Measurements from ENCODE around the gene IRF9.

IRF9 gene, protein sequence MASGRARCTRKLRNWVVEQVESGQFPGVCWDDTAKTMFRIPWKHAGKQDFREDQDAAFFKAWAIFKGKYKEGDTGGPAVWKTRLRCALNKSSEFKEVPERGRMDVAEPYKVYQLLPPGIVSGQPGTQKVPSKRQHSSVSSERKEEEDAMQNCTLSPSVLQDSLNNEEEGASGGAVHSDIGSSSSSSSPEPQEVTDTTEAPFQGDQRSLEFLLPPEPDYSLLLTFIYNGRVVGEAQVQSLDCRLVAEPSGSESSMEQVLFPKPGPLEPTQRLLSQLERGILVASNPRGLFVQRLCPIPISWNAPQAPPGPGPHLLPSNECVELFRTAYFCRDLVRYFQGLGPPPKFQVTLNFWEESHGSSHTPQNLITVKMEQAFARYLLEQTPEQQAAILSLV

DNA sequence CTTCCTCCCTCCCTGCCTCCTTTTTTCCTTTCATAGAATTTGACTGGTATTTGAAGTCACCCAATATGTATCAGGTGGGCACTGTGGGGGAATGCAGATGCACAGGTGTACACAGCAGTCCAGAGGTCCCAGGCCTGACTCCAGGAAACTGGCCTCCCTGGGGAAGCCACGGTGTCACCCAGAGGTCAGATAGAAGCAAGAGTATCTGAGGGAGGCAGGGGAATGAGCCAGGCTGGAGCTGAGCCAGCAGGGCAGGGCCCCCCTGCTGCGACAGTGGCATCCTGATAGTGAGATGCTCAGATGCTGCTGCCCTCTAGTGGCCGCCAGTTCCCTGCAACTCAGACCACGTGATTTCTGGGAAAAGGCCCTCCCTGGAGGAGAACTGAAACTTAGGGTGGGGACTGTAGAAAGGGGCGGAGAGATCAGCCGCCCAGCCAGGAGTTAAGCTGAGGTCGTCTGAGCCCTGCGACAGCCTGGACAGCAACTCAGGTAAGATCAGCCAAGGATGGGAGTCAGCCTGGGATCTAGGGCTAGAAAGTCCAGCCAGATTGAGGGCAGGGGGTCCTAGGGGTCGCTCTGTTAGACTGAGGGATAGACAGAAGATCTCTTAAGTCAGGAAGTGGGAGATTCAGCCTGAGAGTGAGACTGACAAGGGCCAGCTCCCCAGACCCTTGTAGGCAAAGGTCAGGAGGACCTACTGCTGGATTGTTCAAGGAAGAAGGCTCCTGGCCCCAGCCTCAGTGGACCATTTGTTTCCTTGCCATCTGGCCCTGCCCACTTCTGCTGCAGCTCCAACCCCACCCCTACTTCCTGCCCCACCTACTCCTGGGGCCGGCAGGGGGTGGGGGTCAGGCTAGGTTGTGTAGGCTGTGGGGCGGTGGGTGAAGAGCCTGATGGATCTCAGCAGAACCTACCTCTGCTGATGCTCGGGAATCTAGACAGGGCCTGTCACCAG lies at the start of gene IRF9:
Gene IRF9, plus strand, starts transcription at position 416 of the 955 bp plus-strand sequence. CDS start 880 bp downstream, outside the sequence.
- DNase-seq (ENCODE audit: low read depth in 3 of 3), result peak; percentile 97 to 99 (median 98)

DNA sequence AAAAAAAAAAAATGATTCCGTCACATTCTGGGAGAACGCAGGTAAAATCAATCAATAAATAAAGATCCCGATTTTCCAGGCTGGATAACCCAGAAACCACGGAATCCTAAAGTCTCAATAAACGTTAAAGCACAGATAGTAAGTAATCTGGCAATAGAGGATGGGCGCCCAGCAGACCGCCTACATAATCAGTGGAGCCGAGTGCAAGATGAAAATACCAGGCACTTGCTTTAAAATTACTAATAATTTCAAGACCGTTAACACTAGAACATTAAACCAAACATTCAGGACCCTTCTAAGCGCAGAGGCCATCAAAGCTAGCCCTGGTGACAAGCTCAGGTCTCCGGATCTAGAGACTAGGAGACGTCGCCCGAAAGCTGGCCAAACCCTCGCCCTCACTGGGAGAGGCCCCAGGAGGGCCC lies 47.7 kb upstream of the IRF9 start:
- no peak for DNase-seq (ENCODE audit: low read depth in 3 of 3)

DNA sequence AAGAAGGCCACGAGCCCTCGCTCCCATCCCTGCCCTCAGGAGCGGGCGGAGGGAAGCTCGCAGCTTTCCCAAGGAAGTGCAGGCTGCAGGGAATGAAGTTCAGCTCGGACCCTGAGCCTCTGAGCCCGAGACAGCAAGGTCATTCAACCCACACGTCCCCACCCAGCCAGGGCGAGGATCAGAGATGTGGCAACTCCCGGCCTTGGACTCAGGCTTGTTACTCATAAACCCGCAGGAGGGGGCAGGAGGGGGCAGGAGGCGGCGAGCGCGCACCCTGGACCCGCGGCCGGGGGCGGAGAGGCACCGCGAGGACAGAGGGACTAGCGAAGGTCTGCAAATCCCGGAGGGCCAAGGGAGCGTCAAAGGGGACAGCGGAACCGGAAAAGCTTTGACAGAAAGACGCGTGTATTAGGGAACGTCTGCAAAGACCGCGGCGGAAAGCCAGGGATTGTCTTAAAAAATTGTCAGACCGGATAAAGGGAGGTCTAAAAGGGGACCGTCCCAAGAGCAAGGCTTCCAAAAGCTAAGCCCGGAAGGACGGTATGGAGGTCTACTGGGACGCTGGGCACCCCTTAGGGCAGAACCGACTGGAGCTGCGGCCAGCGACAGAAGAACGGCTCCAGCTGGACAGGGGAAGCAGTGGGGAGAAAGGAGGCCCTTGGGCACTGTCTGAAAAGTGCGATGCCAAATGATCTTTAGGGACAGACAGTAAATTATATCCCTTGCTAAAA lies 47.1 kb upstream of the IRF9 start:
- DNase-seq (ENCODE audit: low read depth in 3 of 3), result peak in 2 of 3 experiments; percentile 64 to 78

DNA sequence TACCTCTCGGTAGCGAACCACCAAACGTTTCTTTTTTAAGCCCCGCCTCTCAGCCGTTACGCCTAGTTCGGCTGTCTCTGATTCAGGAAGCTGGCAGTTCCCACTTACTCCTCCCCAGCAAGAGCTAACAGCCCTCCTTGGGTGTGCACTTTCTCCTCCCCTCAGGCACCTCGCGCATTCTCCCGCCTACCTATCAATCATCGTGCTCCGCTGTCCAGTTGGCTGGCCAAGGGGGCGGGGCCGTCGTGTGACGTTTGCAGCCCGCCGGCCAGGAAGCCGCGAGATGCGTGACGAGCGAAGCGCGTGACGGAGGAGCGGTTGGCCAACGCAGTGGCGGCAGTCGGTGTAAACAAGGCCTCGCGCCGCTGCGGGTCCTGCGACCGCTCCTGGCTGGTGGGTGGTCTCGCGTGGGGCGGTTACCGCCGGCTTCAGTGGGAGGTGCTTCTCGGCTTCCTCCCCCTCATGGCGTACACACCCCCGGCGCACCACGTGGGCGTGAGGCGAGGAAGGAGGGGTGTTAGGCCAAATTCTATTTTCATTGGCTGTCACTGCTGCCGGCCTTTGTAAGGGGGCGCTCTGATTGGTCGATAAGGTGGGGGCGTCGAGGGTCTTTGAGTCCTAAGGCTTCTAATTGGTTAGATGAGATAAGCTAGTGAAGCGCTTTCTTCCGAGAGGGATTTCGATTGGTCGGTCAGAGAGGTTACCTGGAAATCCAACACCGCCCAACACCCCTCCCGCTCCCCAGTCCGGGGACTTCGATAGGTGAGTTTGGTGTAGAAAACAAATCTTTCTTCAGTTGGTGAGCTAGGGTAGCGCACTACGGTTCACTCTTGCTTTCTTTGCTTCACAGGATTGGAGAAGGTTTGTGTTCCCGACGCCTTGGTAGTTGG lies 46.3 kb upstream of the IRF9 start, which contains the start of the genes DCAF11 and NRL:
Gene DCAF11, plus strand, starts transcription at position 246 of the 890 bp plus-strand sequence. CDS start 818 bp downstream, outside the sequence.
Gene NRL, minus strand, starts transcription at position 418 of the 890 bp plus-strand sequence. CDS start 32,101 bp downstream, outside the sequence.
- DNase-seq (ENCODE audit: low read depth in 3 of 3), result peak; percentile 94 to 97 (median 97)

DNA sequence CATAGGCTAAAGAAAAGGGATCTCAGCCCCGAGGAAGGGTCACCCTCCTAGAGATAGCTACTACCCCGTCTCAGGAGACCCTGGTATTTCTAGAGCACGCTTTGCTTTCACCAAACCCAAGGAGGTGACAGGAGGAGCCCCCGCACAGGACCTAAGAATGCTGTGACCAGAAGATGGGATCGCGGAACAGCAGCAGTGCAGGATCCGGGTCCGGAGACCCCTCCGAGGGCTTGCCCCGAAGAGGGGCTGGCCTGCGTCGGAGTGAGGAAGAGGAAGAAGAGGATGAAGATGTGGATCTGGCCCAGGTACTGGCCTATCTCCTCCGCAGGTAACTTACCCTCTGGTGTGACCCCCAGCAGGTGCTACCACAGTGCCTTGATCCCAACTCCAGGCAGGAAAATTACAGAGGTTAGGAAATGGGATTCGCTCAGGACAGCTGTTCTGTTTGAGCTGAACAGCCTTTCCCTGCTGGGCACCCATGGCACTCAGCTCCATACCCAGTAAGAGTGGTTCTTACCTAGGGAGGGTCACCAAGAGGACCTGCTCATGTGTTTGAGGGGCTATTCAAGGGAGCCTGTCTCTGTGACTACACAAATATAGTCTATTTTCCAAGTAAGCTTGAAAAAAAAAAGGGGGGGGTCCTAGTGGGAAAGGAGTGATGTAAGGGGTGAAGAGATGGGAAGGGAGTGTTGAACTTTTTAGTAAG lies 45.5 kb upstream of the IRF9 start:
- DNase-seq (ENCODE audit: low read depth in 3 of 3), result no peak

DNA sequence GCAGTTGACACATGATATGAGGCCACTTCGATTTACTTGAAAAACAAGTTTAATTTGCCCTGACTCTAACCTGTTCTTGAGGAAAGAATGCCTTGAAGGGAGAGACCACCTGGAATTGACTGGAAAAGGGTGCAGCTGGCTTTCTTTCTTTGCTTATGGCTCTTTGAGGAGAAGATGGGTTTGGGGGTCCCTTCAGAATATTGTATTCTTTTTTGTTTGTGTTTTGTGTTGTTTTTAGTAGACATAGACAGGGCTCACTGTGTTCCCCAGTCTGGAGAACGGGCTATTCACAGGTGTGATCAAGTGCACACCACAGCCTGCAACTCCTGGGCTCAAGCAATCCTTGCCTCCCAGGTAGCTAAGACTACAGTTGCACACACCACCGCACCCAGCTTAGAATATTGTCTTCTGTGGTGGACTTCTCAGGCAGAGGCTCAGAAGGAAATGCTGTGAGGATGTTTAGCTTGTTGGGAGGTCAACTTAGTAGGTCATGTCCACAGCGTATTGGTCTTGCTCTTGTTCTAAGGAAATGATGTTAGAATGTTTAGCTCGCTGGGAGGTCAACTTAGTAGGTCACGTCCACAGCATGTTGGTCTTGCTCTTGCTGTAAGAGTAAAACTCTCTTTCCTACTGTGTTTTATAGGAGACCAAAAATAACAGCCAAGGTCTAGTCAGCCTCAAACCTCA lies 44.8 kb upstream of the IRF9 start:
- DNase-seq (ENCODE audit: low read depth in 3 of 3), result no peak

DNA sequence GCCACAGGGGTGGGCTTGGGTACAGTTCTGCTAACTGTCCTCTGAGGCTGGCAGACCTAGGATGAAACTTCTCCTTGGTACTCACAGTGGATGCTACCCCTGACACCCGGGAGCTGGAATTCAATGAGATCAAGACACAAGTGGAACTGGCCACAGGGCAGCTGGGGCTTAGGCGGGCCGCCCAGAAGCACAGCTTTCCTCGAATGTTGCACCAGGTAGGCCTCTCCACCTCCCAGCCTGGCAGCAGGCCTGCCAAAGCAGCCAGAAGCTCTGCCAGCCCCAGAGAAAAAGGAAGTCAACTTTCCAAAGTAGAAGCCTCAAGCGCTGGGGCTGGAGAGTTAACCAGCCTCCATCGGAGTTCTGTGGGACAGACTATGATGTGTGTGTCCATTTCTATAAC lies 43.9 kb upstream of the IRF9 start:
- DNase-seq (ENCODE audit: low read depth in 3 of 3), result no peak

DNA sequence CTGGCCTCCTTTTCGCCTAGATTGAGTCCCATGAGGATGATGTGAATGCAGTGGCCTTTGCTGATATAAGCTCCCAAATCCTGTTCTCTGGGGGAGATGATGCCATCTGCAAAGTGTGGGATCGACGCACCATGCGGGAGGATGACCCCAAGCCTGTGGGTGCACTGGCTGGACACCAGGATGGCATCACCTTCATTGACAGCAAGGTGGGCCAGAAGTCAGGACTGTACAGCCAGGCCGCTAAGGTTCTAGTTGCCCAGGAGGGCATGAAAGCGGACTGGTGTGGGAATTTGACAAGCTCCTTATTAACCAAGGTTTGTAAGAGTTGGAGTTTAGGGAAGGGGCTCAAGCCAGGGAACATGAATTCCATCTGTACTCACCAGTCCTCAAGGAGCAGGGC lies 41.4 kb upstream of the IRF9 start:
- DNase-seq (ENCODE audit: low read depth in 3 of 3), result no peak

DNA sequence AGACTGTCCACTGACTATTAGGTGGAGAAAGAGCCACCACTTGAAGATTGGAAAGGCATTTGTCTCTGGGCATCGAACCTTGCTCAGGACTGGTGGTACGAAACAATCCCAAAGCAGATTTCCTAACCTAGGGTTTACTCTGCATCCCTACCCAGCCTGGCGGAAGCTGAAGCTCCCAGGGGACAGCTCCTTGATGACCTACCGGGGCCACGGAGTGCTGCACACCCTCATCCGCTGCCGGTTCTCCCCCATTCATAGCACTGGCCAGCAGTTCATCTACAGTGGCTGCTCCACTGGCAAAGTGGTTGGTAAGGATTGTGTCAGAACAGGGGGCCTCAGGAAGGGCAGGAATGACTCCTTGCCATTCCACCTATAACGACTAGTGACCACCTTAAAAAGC lies 39.9 kb upstream of the IRF9 start:
- DNase-seq (ENCODE audit: low read depth in 3 of 3), result no peak

DNA sequence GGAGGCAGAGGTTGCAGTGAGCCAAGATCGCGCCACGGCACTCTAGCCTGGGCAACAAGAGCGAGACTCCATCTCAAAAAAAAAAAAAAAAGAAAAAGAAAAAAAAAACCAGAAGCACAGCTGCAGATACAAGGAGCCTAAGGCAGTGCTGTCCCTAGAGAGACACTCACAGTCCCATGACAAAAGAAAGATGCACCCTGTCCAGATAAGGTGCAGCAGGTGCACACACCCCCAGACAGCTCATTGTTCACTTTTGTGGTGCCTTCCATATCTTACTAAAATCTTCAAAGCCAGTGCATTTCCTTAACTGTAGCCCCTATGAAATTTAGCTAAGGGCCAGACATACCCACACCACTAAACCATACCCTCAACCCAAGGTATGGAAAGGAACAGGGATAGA lies 38.6 kb upstream of the IRF9 start:
- DNase-seq (ENCODE audit: low read depth in 3 of 3), result no peak

DNA sequence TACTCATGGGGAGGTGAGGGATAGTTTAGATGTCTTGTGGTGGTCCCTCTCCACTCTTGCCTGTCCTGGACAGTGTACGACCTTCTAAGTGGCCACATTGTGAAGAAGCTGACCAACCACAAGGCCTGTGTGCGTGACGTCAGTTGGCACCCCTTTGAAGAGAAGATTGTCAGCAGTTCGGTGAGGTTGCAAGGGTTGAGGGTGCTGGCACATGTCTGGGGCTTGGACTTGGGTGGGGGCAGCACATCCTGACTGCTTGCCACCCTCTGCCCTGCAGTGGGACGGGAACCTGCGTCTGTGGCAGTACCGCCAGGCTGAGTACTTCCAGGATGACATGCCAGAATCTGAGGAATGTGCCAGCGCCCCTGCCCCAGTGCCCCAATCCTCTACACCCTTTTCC lies 38.2 kb upstream of the IRF9 start:
- DNase-seq (ENCODE audit: low read depth in 3 of 3), result no peak

DNA sequence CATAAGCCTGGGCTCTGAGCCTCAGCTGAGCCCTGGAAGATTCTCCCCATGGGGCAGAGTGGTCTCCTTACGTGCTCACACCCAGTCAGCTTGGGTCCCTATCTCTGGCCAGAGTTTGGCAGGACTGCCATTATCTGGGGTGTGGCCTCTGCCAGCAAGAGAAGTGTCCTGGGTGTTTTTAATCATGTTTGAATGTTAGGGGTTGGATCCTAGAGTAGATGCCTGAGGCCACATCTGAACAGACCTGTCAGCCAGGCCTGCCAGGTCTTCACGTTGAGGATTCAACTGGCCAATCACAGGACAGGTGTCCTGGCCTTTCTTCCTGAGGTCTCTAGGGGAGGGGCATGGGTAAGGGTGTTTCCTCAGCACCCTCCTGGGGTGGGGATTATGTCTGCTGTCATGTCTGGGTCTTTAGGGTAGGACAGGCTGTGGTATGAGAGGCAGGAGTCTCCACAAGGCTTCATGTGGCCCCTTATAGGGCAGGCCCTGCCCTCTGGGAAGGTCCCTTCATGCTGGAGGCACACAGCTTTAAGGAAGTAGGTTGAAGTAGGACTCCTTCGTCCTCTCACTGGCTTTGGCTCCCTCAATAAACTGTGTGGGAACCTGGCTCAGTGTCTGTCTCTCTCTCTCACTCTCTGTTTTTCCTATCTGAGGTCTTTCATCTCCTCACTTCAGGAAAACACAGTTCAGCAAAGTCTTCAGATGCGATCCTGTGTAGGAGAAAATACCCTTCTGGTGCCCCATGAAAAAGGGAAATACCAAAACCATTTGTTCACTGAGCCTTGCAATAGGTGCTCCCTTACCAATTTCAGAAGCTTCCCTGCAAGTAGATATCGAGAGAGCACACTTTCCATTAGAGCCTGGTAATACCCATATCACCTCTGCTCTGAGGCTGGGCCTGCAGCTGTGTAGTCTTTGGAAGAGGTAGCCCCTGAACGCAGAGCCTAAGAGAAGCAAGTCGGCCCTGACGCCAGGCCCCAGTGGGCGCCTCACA lies 37.3 kb upstream of the IRF9 start:
- DNase-seq (ENCODE audit: low read depth in 3 of 3), result no peak

DNA sequence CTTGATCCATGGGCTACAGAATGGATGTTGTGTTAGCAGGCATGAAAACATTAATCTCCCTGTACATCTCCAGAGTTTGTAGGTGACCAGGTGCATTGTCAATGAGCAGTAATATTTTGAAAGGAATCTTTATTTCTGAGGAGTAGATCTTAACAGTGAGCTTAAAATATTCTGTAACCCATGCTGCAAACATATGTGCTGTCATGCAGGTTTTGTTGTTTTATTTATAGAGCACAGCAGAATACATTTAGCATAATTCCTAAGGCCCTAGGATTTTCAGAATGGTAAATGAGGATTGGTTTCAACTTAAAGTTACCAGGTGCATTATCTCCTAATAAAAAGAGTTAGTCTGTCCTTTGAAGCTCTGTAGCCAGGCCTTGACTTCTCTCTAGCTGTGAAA lies 34.1 kb upstream of the IRF9 start:
- no peak for DNase-seq (ENCODE audit: low read depth in 3 of 3)

DNA sequence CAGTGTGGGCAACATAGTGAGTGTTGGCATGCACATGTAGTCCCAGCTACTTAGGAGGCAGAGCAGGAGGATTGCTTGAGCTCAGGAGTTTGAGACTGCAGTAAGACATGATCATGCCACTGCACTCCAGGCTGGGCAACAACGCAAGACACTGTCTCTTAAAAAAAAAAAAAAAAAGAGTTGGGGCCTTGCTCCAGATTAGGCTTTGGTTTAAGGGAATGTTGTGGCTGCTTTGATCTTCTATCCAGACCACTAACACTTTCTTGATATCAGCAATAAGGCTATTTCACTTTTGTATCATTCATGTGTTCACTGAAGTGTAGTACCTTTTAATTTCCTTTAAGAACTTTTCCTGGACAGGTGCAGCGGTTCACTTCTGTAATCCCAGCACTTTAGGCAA lies 33.4 kb upstream of the IRF9 start:
- no peak for DNase-seq (ENCODE audit: low read depth in 3 of 3)

DNA sequence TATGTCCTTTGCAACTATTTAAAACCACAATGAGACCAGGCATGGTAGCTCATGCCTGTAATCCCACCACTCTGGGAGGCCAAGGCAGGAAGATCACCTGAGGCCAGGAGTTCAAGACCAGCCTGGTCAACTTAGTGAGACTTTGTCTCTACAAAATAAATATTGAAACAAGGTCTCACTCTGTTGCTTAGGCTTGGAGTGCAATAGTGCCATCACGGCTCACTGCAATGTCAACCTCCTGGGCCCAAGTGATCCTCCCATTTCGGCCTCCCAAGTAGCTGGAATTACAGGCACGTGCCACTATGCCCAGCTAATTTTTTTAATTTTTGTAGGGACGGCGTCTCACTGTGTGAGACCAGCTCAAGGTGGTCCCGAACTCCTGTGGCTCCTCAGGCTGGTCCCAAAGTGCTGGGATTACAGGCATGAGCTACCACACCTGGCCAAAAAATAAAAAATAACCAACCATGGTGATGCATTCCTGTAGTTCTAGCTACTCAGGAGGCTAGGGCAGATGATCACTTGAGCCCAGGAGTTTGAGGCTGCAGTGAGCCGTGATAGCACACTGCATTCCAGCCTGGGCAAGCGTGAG lies 31.6 kb upstream of the IRF9 start:
- DNase-seq (ENCODE audit: low read depth in 3 of 3), result no peak

DNA sequence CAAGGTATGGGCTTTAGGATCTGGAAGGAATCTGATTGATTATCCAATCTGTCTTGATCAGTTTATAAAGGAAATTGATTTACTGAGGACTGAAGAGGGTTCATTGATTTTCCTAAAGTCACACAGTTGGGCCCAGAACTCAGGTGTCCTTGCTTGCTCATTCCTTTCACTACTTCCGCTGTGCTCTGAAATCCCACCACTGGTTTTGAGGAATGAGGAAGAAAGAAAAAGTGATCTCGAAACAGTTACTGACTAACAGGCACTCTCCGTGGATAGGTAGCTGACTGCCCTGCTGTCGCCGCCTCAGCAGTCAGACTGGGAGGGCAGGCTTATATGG lies 30.7 kb upstream of the IRF9 start, which contains the start of gene FITM1:
Gene FITM1, plus strand, starts transcription at position 280 of the 337 bp plus-strand sequence. CDS start 905 bp downstream, outside the sequence.
- no peak for DNase-seq (ENCODE audit: low read depth in 3 of 3)

DNA sequence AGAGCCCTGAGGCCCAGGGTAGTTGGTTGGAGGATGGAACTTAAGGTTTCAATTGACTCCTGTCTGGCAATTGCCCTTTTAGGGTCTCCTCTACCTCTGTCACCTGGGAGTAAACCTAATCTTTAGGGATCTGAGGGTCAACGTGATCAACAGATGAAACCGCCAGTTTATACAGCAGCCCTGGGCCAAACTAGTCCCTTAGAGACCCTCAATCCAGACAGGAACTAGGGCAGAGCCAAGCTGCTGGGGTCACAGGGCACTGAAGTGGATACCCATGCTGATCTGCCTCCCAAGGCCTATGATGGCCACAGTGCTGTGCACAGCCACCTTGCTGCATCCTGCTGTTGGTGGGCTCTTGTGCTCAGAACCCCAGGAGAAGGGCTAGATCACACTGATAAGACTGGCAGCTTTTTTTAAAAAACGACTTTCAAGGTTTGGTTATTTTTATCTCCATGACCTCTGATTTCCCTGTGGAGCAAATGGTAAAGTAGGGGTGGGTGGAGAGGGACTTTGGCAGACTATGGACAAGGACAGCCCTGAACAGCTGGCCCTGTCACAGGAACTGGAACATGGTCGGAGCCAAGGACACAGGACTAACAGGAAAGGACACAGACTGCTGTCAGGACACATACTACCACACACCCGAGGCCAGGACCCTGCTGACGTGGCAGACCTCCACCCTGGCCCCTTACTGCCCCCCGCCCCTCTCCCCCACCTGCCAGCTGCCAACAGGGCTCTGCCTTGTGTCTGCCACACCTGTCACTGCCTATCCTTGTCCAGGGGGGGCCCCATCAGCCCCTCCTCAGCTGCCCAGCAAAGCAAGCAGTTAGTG lies 30.1 kb upstream of the IRF9 start:
- DNase-seq (ENCODE audit: low read depth in 3 of 3), result no peak

All from stimulated activated CD4-positive, alpha-beta T cell treated with anti-CD3 and anti-CD28 coated beads, TNF-alpha, amount 100 ng/mL, for 24 hours (primary cell).